HG02870 (cell line): ENCODE results near the gene CD248.
"Not testable (repeated sequence)": the region's sequence is repeated elsewhere in the genome, so short reads cannot be mapped to it uniquely, and the experiment has no call there.

Experiments used
- ATAC-seq: cut with Tn5 transposase; IDR thresholded peaks from one replicate; pipeline ENCODE4 v1.9.1; 2021; ENCODE audit warnings: mild to moderate bottlenecking, moderate library complexity; ENCODE audit not compliant: unreplicated experiment

Gene CD248

GRCh38 chr11:66278363-66279091 lies 38.3 kb downstream of the CD248 start:
- ATAC-seq = no peak

- ATAC-seq = no peak
Observed at GRCh38 chr11:66277471-66278362, 39.1 kb downstream of the CD248 start, which contains the start of gene CNIH2. CNIH2 (plus strand) TSS chr11:66278175; CDS start chr11:66278457, 282 bp downstream.

- not testable (repeated sequence) for ATAC-seq
Observed at GRCh38 chr11:66277064-66277463, 39.8 kb downstream of the CD248 start.

GRCh38 chr11:66276619-66277018 lies 40.2 kb downstream of the CD248 start:
- ATAC-seq = not testable (repeated sequence)

GRCh38 chr11:66275984-66276612 lies 40.7 kb downstream of the CD248 start:
- no peak for ATAC-seq

- ATAC-seq = no peak
Observed at GRCh38 chr11:66275396-66275795, 41.4 kb downstream of the CD248 start.

- no peak for ATAC-seq
Observed at GRCh38 chr11:66274219-66274618, 42.6 kb downstream of the CD248 start.

GRCh38 chr11:66272596-66272995 lies 44.2 kb downstream of the CD248 start:
- ATAC-seq = no peak

- ATAC-seq = no peak
Observed at GRCh38 chr11:66271816-66272215, 45.0 kb downstream of the CD248 start.

GRCh38 chr11:66268952-66269905 lies 47.6 kb downstream of the CD248 start:
- ATAC-seq = no peak

GRCh38 chr11:66268244-66268951 lies 48.4 kb downstream of the CD248 start, which contains the start of gene RAB1B:
RAB1B (plus strand) TSS chr11:66268639; CDS start chr11:66268680, 41 bp downstream.
- ATAC-seq = peak; percentile 82

GRCh38 chr11:66267379-66268243 lies 49.2 kb downstream of the CD248 start:
- ATAC-seq = peak; percentile 42

- no peak for ATAC-seq
Observed at GRCh38 chr11:66267039-66267378, 49.8 kb downstream of the CD248 start.

GRCh38 chr11:66266378-66267038 lies 50.3 kb downstream of the CD248 start:
- no peak for ATAC-seq

GRCh38 chr11:66265531-66266377 lies 51.1 kb downstream of the CD248 start:
- no peak for ATAC-seq

GRCh38 chr11:66264914-66265313 lies 51.9 kb downstream of the CD248 start:
- ATAC-seq = no peak
